Brain microvascular endothelial cell (primary cell): ENCODE measurements around the gene POMT1.
A peak's percentile ranks its signal among the peaks of the same experiment; 100 is the strongest.

Experiments
- DNase-seq: peaks from one replicate; pipeline ENCODE4 v3.0.0-alpha.2; 2020
- H3K27ac ChIP-seq: fragments of 250-450 bp; sonication (Bioruptor Pico); 2 replicates; pipeline ENCODE4 v1.5.1; 2020; ENCODE audit warnings: mild to moderate bottlenecking, moderate library complexity
- H3K27me3 ChIP-seq: fragments of 250-450 bp; sonication (Bioruptor Pico); replicated peaks from 2 replicates; pipeline ENCODE4 v1.5.1; 2020; ENCODE audit warnings: mild to moderate bottlenecking
- H3K36me3 ChIP-seq: fragments of 250-450 bp; sonication (Bioruptor Pico); replicated peaks from 2 replicates; pipeline ENCODE4 v1.5.1; 2020; ENCODE audit warnings: mild to moderate bottlenecking
- H3K4me3 ChIP-seq: 2 replicates; pipeline ENCODE4 v1.5.1; 2011; ENCODE audit warnings: low read depth, mild to moderate bottlenecking, control low read depth, low read length, moderate library complexity
- CTCF ChIP-seq: IDR thresholded peaks from 2 replicates; pipeline ENCODE4 v1.5.1; 2011; ENCODE audit warnings: low read depth, mild to moderate bottlenecking, moderate library complexity, low read length, control low read depth, inconsistent platforms; ENCODE audit errors: missing control alignments
- in situ Hi-C: cut with HindIII; loops from 2 replicates; pipeline ENCODE4 v1.10.0; 2017; ENCODE audit warnings: low sequenced_read_pairs, low pct_ligation_motif_present

POMT1 gene

GRCh38 chr9:131529597-131530545, 27.2 kb downstream of the POMT1 start:
- Histone ChIP-seq H3K27me3 (no peaks in the 10 kb centered on the region), H3K27ac (no peak overlapping the region), H3K36me3 (peaks cover 15% of the 10 kb centered on the region), H3K4me3 (peak overlapping the region; percentile 74)
- TF ChIP-seq CTCF: no peak
- DNase-seq: no peak
- in situ Hi-C loops: no loop called here

- Histone ChIP-seq H3K36me3 (peaks cover 15% of the 10 kb centered on the region), H3K27me3 (no peaks in the 10 kb centered on the region)
- peak; percentile 14 for DNase-seq
These were observed 27.8 kb downstream of the POMT1 start for GRCh38 chr9:131530546-131530919.

GRCh38 chr9:131530920-131531832, 28.5 kb downstream of the POMT1 start, which contains the start of gene UCK1:
UCK1 (minus strand) TSS chr9:131531263; CDS start chr9:131531174, 89 bp downstream.
- H3K27ac ChIP-seq: peak within 1 kb of the TSS; percentile 27
- H3K36me3 ChIP-seq: peaks cover 15% of the 10 kb centered on the region
- H3K27me3 ChIP-seq: no peaks in the 10 kb centered on the region
- in situ Hi-C loops: no loop called here
- H3K4me3 ChIP-seq: peak within 1 kb of the TSS; percentile 74
- TF ChIP-seq CTCF: no peak
- DNase-seq: peak; percentile 39

More at GRCh38 chr9:131530546-131530919, 27.8 kb downstream of the POMT1 start:
- peak; percentile 59 for TF ChIP-seq CTCF
- peak overlapping the region; percentile 74 for H3K4me3 ChIP-seq
- in situ Hi-C loops: no loop called here
- H3K27ac ChIP-seq: no peak overlapping the region

- in situ Hi-C loops: no loop called here
- no peak overlapping the region for H3K4me3 ChIP-seq
- TF ChIP-seq CTCF: no peak
These were observed 32.1 kb downstream of the POMT1 start for GRCh38 chr9:131534721-131535237.

GRCh38 chr9:131537946-131538345, 35.2 kb downstream of the POMT1 start:
- TF ChIP-seq CTCF: no peak
- Histone ChIP-seq H3K27me3 (no peaks in the 10 kb centered on the region), H3K27ac (no peak overlapping the region), H3K4me3 (no peak overlapping the region), H3K36me3 (no peaks in the 10 kb centered on the region)
- DNase-seq: no peak
- in situ Hi-C loops: no loop called here

More at GRCh38 chr9:131534721-131535237, 32.1 kb downstream of the POMT1 start:
- no peaks in the 10 kb centered on the region for H3K27me3 ChIP-seq
- no peak overlapping the region for H3K27ac ChIP-seq
- no peak for DNase-seq
- H3K36me3 ChIP-seq: no peaks in the 10 kb centered on the region
